OCI-M2 (cell line): ENCODE results near the gene FOXP1.

Source experiments
- DNase-seq: peaks from one replicate; lab custom pipeline; 2025; ENCODE audit not compliant: unreplicated experiment; lab: John Stamatoyannopoulos, UW

Gene FOXP1

DNA sequence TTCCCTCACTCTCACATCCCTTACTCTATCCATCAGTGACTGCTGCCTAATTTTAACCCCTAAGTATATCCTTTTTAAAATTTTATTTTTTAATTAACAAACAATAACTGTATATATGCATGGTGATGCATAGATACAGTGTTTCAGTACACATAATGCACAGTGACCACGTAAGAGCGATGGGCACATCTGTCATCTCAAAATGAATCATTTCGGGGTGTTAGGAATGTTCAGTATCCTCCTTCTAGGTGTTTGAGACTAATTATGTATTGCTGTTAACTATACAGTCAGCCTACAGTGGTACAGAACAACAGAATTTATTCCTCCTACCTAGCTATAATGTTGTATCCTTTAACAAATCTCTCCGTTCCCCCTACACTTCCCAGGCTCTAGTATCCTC lies 307.0 kb downstream of the FOXP1 start:
- no peak for DNase-seq

- no peak for DNase-seq
Measured at GRCh38 chr3:71273453-71273852, 310.1 kb downstream of the FOXP1 start.

DNA sequence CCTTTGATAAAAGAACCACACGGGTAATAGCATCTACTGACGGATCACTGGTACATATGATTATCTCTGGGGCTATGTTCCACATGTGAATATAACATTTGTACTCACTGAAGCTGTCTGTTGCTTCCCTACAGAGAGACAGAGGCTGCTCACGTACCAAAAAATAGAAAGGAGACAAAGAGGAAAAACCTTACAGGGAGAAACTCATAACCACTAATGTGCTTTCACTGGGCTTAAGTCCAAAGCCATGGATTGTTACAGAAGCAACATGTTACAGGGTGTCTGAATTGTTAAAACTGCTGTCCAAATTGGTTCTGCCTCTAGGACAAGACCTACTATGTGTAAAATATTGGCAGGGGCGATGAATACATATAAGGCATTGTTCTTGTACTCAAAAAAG lies 311.9 kb downstream of the FOXP1 start:
- no peak for DNase-seq

GRCh38 chr3:71269906-71270305 lies 313.6 kb downstream of the FOXP1 start:
- no peak for DNase-seq

- no peak for DNase-seq
Measured at GRCh38 chr3:71268462-71268999, 315.0 kb downstream of the FOXP1 start.

DNA sequence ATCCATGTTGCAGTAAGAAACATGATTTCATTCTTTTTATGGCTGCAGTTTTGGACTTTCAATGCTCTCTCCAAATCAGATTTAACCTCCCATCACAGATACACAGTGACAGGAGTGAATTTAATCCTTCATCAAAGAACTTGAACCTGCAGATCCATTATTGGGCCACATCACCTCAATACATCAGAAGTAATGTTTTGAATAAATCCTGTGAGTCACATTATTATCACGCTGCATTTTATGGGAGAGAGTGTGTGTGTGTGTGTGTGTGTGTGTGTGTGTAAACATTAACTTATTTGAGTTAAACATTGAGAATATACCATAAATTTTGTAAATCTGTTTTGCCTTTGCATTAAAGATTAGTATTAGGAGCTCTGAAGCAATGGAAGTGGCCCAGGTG lies 316.7 kb downstream of the FOXP1 start:
- DNase-seq, result no peak

DNA sequence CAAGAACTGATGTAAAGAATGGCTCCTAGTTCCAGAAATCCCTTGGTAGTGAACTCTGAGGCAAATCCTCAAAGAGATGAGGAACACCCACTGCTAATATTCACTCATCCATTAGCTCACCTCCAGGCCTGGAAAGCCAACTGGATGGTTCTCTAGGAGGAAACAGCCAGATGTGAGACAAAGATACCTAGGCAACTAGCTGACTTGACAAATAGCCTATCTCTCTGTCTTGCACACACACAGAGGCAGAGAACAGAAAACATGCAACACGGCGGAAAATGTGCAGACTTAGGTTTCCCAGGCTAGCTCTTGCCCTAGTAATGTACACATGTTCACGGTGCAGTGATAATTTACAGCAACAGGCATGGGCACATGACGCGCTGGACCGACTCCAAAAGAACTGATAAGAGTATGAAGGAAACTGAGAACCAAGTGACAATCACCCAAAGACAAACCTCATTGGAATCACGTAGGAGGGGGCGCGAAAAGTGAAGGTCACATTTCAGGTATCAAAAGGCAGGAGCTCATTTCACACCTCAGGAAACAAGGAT lies 318.1 kb downstream of the FOXP1 start:
- DNase-seq, result no peak

- DNase-seq, result no peak
Measured at GRCh38 chr3:71264840-71265239, 318.7 kb downstream of the FOXP1 start.

DNA sequence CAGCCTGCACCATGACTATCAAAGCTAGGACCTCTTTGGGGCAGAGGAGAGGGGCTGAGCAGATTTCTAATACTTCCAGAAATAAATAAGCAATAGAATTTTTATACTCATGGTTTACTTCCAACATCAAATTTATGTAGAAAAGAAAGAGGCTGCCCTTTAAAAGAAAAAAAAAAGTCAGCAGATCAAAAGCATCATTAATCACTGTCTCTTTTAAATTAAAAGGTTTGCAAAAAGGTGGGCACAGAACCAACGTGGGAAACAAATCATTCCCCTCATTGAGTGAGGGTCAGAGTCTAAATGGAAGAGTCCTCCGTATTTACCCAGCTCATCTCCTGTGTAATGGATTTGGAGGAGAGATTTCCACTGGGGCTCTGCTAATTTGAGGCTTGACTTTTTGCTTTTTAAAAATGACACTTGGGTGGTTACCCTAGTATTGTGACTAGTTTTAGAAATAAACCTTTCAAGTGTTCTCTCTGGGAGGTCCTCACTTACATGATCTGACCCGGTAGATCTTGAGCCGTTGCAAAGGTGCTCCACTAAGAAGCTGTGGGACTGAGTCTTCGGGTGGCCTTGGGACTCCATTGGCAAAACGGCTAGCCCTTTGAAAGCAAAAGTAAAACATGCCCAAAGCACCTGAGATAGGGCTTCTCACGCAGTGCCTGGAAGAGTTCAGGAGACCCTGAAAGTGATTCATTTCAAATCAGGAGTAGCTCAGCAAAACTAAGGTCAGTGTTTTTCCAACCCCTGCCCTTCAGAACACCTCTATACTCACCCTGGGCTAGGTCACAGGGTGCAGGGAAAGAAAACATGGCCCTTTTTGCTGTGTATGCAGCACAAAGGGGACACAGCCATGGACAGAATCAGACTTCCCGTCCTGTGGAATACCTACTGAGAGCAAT lies 320.9 kb downstream of the FOXP1 start:
- DNase-seq, result no peak

- no peak for DNase-seq
Measured at GRCh38 chr3:71260782-71261181, 322.7 kb downstream of the FOXP1 start.

- no peak for DNase-seq
Measured at GRCh38 chr3:71258526-71258925, 325.0 kb downstream of the FOXP1 start.

- DNase-seq, result no peak
Measured at GRCh38 chr3:71258116-71258515, 325.4 kb downstream of the FOXP1 start.

DNA sequence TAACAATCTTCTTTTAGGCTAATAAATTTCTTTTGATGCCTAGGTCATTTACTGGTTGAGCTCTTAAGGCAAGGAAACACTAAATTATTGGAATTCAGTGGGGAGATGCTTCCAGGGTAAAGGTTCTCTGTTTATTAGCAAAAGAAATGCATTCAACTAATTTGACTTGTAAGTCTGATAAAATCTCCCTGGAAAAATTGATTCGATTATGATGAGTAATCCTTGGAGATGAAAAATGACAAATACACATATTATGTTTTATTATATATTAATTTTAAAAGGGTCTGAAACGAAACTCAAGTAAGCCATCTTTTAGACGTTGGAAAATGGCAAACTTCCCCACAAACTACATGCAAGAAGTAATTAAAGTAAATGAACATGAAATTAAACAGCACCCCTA lies 328.0 kb downstream of the FOXP1 start:
- DNase-seq, result no peak

DNA sequence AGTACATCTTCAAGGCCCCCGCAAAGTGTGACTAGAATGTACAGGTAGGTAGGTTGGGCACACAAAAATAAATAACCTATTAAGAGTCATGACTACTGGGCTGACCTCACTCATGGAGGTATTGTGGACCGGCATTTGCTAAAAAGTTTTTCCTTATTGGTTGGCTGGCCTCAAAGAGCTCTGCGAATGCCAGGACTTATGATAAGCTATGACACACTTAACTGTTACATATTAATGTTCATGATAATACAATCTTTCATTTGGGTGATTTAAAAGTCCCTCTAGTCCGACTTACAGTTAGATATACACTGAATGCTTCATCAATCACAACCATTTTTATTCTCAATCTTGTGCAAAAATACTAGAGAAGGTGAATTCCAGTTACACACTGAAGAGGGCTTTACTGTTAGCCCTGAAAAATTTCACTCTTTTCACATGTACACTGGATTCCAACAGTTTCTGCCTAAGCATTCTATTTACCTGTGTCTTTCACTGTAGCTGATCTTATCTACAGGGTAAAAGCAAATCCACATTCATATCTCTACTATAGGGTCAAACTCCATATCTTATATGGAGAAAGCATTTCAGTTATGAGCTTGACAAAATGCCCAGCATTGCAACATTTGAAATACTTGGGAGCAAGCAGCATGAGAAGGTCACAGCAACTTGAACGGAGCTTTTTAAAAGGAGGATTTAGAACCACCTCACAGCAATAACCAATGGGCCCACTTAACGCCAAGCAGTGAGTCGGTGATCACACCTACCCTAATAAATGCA lies 329.1 kb downstream of the FOXP1 start:
- DNase-seq, result no peak

DNA sequence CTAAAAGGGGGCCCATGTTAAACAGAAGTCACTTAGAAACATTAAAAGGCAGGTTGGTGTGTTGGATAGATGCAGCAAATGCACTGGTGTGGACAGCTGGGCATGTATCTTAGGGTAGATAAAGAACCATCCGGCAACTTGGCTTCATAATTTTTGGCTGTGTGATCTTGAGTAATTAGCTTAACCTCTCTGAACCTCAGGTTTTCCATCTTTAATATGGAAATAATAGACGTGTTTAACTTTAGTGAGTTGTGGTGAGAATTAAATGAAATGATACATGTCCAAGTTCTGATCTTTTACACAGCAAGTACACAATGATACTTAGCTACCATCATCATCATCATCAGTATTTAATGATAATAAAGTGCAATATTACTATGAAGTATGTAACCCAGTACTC lies 330.4 kb downstream of the FOXP1 start:
- no peak for DNase-seq

- no peak for DNase-seq
Measured at GRCh38 chr3:71252466-71252865, 331.1 kb downstream of the FOXP1 start.

DNA sequence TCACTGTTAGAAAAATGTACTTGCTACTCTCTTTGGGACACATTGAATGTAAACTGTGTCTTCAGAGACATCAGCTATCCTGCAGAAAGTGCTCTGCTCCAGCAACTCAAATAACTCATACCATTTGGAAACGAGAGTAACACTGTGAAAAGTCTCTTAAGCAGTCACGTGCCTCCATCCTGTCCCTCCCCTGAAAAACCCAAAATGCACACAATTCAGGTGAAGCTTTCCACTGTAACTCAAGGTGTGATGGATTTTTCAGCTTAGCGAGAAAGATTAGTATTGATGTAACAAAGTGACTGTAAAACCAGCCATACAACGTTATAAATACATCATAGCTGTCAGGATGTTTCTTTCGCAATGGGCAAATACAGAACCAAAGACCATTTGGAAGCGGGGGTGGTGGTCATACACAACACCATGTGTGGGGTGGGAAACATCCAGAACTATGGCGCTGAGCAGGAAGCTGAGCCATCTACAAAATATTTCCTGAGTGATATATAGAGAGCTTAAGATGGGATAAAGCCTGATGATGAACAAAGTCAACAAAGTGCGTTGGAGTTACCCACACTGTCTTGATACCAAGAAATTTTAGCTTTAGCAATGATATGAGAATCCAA lies 332.3 kb downstream of the FOXP1 start:
- no peak for DNase-seq

DNA sequence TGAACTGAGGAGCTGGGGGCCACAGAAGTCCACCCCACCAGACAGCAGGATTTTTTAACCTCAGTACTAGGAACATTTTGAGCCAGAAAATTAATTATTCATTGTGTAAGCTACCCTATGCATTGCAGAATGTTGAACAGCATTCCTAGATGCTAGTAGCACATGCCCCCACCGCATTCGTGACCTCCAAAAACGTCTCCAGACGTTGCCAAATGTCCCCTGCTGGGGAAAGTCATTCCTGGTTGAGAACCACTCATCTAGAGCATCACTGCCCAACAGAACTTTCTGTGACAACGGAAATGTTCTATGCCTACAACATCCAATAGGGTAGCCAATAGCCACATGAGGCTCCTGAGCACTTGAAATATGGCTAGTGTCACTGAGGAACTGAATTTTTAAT lies 333.5 kb downstream of the FOXP1 start:
- no peak for DNase-seq

DNA sequence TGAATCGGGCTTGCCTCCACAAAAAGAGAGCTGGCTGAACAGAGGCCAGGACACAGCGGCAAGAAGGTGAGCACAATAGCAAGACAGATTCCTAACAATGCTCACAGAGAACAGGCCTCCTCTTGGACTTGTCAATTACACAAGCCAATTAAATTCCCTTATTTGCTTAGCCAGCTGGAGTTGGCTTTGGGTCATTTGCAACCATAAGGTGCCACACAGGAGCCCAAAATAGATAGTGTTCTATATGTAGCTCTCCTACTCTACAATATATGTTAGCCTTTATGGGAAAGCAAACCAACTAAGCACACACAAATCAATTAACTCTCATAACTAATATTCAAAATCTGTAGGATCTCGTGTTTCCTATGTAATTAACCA lies 335.6 kb downstream of the FOXP1 start:
- DNase-seq, result no peak

GRCh38 chr3:71247221-71247957 lies 336.1 kb downstream of the FOXP1 start:
- DNase-seq, result no peak
